ENCODE results near the gene DICER1. TPM values are rescaled to one million over a fixed set of nuclear protein-coding genes. Genes with fewer than 3 reads are reported as not detected.
"Not testable (repeated sequence)": the region's sequence is repeated elsewhere in the genome, so short reads cannot be mapped to it uniquely, and the experiment has no call there.

Gene DICER1
- 19.3 and 27.7 TPM in 2 replicates for total RNA-seq (2014; rRNA removed; shearing (Covaris generic))
- 9.7 and 14.4 TPM in 2 replicates for polyA plus RNA-seq (2015; cell fraction: cytosol; rRNA removed)
- 36.8 and 38.6 TPM in 2 replicates for polyA plus RNA-seq (2015; cell fraction: nucleus; rRNA removed)

- DNase-seq (ENCODE audit: low read depth) = peak; percentile 88
These were observed at the start of gene DICER1 for GRCh38 chr14:95157327-95158189. TSS of gene DICER1 (minus strand) at chr14:95157529. CDS start at chr14:95133458, 24,071 bp downstream.

- no peak for DNase-seq (ENCODE audit: low read depth)
These were observed 49.2 kb upstream of the DICER1 start for GRCh38 chr14:95206534-95206933.

GRCh38 chr14:95204705-95205104 lies 47.4 kb upstream of the DICER1 start:
- no peak for DNase-seq (ENCODE audit: low read depth)

GRCh38 chr14:95201745-95202144 lies 44.4 kb upstream of the DICER1 start:
- not testable (repeated sequence) for DNase-seq (ENCODE audit: low read depth)

GRCh38 chr14:95200404-95200803 lies 43.1 kb upstream of the DICER1 start:
- DNase-seq (ENCODE audit: low read depth) = no peak

- no peak for DNase-seq (ENCODE audit: low read depth)
These were observed 42.1 kb upstream of the DICER1 start for GRCh38 chr14:95199298-95199983.

- DNase-seq (ENCODE audit: low read depth) = no peak
These were observed 41.0 kb upstream of the DICER1 start for GRCh38 chr14:95198320-95198719.

- no peak for DNase-seq (ENCODE audit: low read depth)
These were observed 40.2 kb upstream of the DICER1 start for GRCh38 chr14:95197551-95197950.

GRCh38 chr14:95196826-95197545 lies 39.7 kb upstream of the DICER1 start:
- DNase-seq (ENCODE audit: low read depth) = no peak

GRCh38 chr14:95196268-95196667 lies 38.9 kb upstream of the DICER1 start:
- DNase-seq (ENCODE audit: low read depth) = no peak

GRCh38 chr14:95195031-95195430 lies 37.7 kb upstream of the DICER1 start:
- DNase-seq (ENCODE audit: low read depth) = no peak

GRCh38 chr14:95193081-95193480 lies 35.8 kb upstream of the DICER1 start:
- DNase-seq (ENCODE audit: low read depth) = no peak

- no peak for DNase-seq (ENCODE audit: low read depth)
These were observed 35.0 kb upstream of the DICER1 start for GRCh38 chr14:95192311-95192710.

- DNase-seq (ENCODE audit: low read depth) = no peak
These were observed 34.3 kb upstream of the DICER1 start for GRCh38 chr14:95191445-95192199.

GRCh38 chr14:95190857-95191256 lies 33.5 kb upstream of the DICER1 start:
- no peak for DNase-seq (ENCODE audit: low read depth)

GRCh38 chr14:95190346-95190840 lies 33.1 kb upstream of the DICER1 start:
- DNase-seq (ENCODE audit: low read depth) = no peak

GRCh38 chr14:95189367-95190132 lies 32.2 kb upstream of the DICER1 start:
- no peak for DNase-seq (ENCODE audit: low read depth)

GRCh38 chr14:95188380-95188779 lies 31.1 kb upstream of the DICER1 start:
- no peak for DNase-seq (ENCODE audit: low read depth)

- no peak for DNase-seq (ENCODE audit: low read depth)
These were observed 28.6 kb upstream of the DICER1 start for GRCh38 chr14:95185767-95186392.
